ENCODE data around the gene ZFAND3.

The ZFAND3 gene

GRCh38 chr6:38153076-38153797 is 333.7 kb downstream of the ZFAND3 start:
- no peak for DNase-seq (ENCODE audit: low read depth)
- no peak for TF ChIP-seq CTCF (conservative IDR thresholded peaks at IDR 0.05; ENCODE audit: control insufficient read depth, insufficient read depth, low read depth, low read length)
- no peak overlapping the region for H3K4me3 ChIP-seq (ENCODE audit: control insufficient read depth, low read depth, low read length)

- no peak for DNase-seq (ENCODE audit: low read depth)
- no peak overlapping the region for H3K4me3 ChIP-seq (ENCODE audit: control insufficient read depth, low read depth, low read length)
- no peak for TF ChIP-seq CTCF (conservative IDR thresholded peaks at IDR 0.05; ENCODE audit: control insufficient read depth, insufficient read depth, low read depth, low read length)
Observed at GRCh38 chr6:38153798-38154345, 334.3 kb downstream of the ZFAND3 start.

- no peak overlapping the region for H3K4me3 ChIP-seq (ENCODE audit: control insufficient read depth, low read depth, low read length)
- no peak for TF ChIP-seq CTCF (conservative IDR thresholded peaks at IDR 0.05; ENCODE audit: control insufficient read depth, insufficient read depth, low read depth, low read length)
- DNase-seq (ENCODE audit: low read depth), result no peak
Observed at GRCh38 chr6:38154731-38155130, 335.2 kb downstream of the ZFAND3 start.

- DNase-seq (ENCODE audit: low read depth), result peak; percentile 34
- no peak overlapping the region for H3K4me3 ChIP-seq (ENCODE audit: control insufficient read depth, low read depth, low read length)
- TF ChIP-seq CTCF (conservative IDR thresholded peaks at IDR 0.05; ENCODE audit: control insufficient read depth, insufficient read depth, low read depth, low read length), result no peak
Observed at GRCh38 chr6:38155144-38155543, 335.6 kb downstream of the ZFAND3 start.

GRCh38 chr6:38155621-38156204 is 336.2 kb downstream of the ZFAND3 start:
- no peak overlapping the region for H3K4me3 ChIP-seq (ENCODE audit: control insufficient read depth, low read depth, low read length)
- DNase-seq (ENCODE audit: low read depth), result no peak
- no peak for TF ChIP-seq CTCF (conservative IDR thresholded peaks at IDR 0.05; ENCODE audit: control insufficient read depth, insufficient read depth, low read depth, low read length)

- no peak for TF ChIP-seq CTCF (conservative IDR thresholded peaks at IDR 0.05; ENCODE audit: control insufficient read depth, insufficient read depth, low read depth, low read length)
- no peak overlapping the region for H3K4me3 ChIP-seq (ENCODE audit: control insufficient read depth, low read depth, low read length)
- no peak for DNase-seq (ENCODE audit: low read depth)
Observed at GRCh38 chr6:38156818-38157565, 337.5 kb downstream of the ZFAND3 start.
